Measurements from ENCODE around the gene SORBS2. TPM values are rescaled to one million over a fixed set of nuclear protein-coding genes. Genes with fewer than 3 reads are reported as not detected.

The SORBS2 gene
- total RNA-seq, 4 donors from 2014 or later = 640 to 1,569 (median 1,016) TPM

- Histone ChIP-seq H3K9me3 (no peaks in the 10 kb centered on the region), H3K4me3 (no peak overlapping the region), H3K27me3 (no peaks in the 10 kb centered on the region), H3K36me3 (no peaks in the 10 kb centered on the region), H3K27ac (peak overlapping the region in 3 of 4 donors; percentile 19 to 46 (median 38)), H3K4me1 (peaks cover 0 to 17% (median 4%) of the 10 kb centered on the region in 3 donors)
- WGBS, 2 donors (ENCODE audit: low coverage in 1 of 2) = 53 to 58% methylated on average over 2 of the region's 2 CpGs
- TF ChIP-seq POLR2A (IDR thresholded peaks at IDR 0.05) (no peak), CTCF (IDR thresholded peaks at IDR 0.05) (no peak), POLR2AphosphoS5 (IDR thresholded peaks at IDR 0.05) (no peak)
- ATAC-seq = no peak
These were observed 18.9 kb downstream of the SORBS2 start for GRCh38 chr4:185793116-185793485.

- Histone ChIP-seq H3K36me3 (no peaks in the 10 kb centered on the region), H3K4me1 (peaks cover 0 to 17% (median 4%) of the 10 kb centered on the region in 3 donors), H3K27ac (peak overlapping the region in 3 of 4 donors; percentile 46 to 61 (median 53)), H3K27me3 (no peaks in the 10 kb centered on the region), H3K4me3 (no peak overlapping the region), H3K9me3 (no peaks in the 10 kb centered on the region)
- 49 to 63% methylated on average over 11 of the region's 11 CpGs for WGBS, 2 donors (ENCODE audit: low coverage in 1 of 2)
- TF ChIP-seq EP300 (IDR thresholded peaks at IDR 0.05) (no peak), POLR2A (IDR thresholded peaks at IDR 0.05) (no peak), CTCF (IDR thresholded peaks at IDR 0.05) (no peak), POLR2AphosphoS5 (IDR thresholded peaks at IDR 0.05) (no peak)
- ATAC-seq = peak; percentile 54
These were observed 19.4 kb downstream of the SORBS2 start for GRCh38 chr4:185792384-185793115.

- no peak for TF ChIP-seq CTCF (IDR thresholded peaks at IDR 0.05)
- TF ChIP-seq POLR2A (IDR thresholded peaks at IDR 0.05) = no peak
- no peak for TF ChIP-seq EP300 (IDR thresholded peaks at IDR 0.05)
- no peak for TF ChIP-seq POLR2AphosphoS5 (IDR thresholded peaks at IDR 0.05)
- ATAC-seq = no peak
- Histone ChIP-seq H3K4me1 (peaks cover 0 to 43% (median 4%) of the 10 kb centered on the region in 3 donors), H3K27me3 (no peaks in the 10 kb centered on the region), H3K36me3 (no peaks in the 10 kb centered on the region), H3K9me3 (no peaks in the 10 kb centered on the region), H3K4me3 (no peak overlapping the region), H3K27ac (no peak overlapping the region)
- 94 to 95% methylated on average over 2 to 16 of the region's 16 CpGs for WGBS, 2 donors (ENCODE audit: low coverage in 1 of 2)
These were observed 23.9 kb downstream of the SORBS2 start for GRCh38 chr4:185787926-185788679.

- Histone ChIP-seq H3K27me3 (no peaks in the 10 kb centered on the region), H3K27ac (no peak overlapping the region), H3K4me3 (no peak overlapping the region), H3K36me3 (no peaks in the 10 kb centered on the region), H3K4me1 (peaks cover 0 to 39% (median 0%) of the 10 kb centered on the region in 3 donors), H3K9me3 (no peaks in the 10 kb centered on the region)
- no peak for ATAC-seq
- no peak for TF ChIP-seq POLR2AphosphoS5 (IDR thresholded peaks at IDR 0.05)
- no peak for TF ChIP-seq CTCF (IDR thresholded peaks at IDR 0.05)
- no peak for TF ChIP-seq EP300 (IDR thresholded peaks at IDR 0.05)
- TF ChIP-seq POLR2A (IDR thresholded peaks at IDR 0.05) = no peak
- WGBS, 2 donors (ENCODE audit: low coverage in 1 of 2) = 67 to 75% methylated on average over 1 of the region's 6 CpGs
These were observed 25.6 kb downstream of the SORBS2 start for GRCh38 chr4:185786422-185786821.

Data from gastroesophageal sphincter (tissue), 4 donors.